ENCODE data around the gene DLX3.
A peak's percentile ranks its signal among the peaks of the same experiment; 100 is the strongest.

The DLX3 gene

DNA sequence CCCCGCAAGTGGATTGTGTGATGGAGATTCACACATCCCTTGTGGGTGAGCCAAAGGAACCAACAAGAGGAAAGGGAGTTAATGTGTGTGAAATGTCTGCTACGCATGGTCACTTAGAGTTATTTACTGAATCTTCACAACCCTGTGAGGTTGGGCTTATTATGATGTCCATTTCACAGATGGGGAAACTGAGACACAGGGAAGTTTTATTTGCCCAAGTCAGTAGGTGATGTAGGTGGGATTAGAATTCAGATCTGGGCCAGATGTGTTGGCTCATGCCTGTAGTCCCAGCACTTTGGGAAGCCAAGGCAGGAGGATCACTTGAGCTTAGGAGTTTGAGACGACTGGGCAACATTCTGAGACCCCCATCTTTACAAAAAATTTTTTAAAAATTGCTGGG lies 37.7 kb downstream of the DLX3 start:
- no peak for DNase-seq (ENCODE audit: low read depth)

DNA sequence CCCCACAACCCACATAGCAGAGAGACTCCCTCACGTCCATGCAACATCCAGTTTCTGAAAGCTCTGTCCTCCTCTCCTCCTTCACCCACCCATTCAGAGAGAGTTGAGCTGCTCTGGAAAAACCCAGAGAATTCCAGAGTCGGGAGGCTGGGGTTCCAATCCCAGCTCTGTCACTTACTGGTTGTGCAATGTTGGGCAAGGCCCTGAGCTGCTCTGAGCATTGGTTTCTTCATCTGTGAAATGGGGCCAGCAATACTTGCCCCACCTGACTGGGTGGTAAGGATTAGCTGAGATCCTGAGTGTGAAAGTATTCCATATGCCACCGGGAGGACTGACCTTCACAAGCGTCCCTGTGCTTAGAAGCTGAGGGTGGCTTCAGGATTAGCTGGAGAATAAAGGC lies 38.2 kb downstream of the DLX3 start:
- no peak for DNase-seq (ENCODE audit: low read depth)

DNA sequence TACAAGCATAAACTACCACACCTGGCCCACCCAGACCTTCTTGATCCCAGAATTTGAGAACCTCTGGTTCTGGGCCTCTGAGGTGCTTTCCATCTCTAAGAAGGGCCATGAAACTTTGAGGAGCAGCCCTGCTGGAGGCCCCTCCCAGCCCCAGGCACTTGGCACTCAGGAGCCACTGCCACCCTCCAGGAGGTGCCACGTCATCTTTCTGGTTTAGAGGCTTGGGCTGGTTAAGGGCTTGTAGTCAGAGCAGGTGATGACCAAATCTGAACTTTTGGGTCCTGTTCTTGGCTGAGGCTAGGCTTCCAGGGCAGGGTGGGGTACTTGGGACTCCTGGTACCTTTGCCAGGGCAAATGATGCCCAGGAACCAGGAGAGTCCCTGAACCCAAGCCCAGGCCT lies 39.9 kb downstream of the DLX3 start:
- DNase-seq (ENCODE audit: low read depth), result no peak

DNA sequence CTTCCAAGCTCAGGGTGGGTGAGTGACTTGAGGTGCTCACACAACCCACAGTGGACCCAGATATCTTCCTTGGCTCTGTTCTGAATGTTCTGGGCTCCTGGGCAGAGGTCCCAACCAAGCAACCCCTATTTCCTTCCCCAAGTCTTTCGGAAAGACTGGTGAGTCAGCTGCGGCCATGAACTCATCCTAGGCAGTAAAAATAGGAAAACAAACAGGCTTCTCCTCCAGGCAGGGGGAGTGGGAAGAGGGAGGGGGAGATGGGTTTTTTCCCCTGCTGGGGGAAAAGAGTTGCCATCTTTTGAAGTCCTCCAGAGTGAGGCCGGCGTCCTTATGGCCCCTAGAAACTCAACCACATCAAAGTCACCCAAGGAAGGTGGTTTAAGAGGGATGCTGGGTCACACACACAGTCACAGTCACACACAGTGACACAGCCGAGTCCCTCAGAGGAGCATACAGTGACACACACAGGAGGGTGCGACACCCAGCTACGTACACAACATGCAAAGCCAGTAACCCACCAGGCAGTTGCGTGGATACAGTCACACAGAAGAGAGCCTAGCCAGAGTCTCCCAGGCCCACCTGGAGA lies 42.0 kb downstream of the DLX3 start:
- DNase-seq (ENCODE audit: low read depth), result no peak

DNA sequence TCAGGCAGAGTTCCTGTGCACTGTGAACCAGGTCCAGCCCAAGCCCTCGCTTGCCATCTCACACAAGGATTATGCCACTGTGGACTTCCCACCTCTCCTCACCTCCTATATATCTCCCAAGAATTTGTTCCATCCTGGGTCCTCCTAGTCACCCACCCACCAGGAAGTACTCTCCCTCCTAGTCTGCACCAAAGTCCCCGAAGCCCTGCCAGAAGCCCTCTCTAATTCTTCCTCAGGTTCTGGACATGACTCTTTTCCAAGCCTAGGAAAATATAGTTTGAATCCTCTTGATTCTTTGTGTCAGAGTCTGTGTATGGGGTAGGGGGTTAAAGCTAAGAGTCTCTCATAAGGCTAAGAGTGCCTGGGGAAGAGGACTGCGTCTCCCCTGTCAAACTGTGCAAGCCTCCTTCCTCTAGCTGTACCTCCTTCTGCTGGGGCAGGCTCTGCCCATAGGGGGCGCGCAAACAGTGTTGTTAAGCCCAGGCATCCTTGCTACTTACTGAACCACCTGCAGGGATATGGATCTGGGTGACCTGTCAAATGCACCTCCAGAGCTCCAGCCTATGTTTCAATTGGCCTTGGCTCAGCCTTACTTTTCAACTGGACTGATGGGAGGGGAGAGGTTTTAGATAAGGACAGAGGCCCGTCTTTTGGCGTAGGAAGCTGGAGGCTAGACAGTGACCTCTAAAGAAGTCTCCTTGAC lies 42.7 kb downstream of the DLX3 start:
- DNase-seq (ENCODE audit: low read depth), result peak; percentile 81

DNA sequence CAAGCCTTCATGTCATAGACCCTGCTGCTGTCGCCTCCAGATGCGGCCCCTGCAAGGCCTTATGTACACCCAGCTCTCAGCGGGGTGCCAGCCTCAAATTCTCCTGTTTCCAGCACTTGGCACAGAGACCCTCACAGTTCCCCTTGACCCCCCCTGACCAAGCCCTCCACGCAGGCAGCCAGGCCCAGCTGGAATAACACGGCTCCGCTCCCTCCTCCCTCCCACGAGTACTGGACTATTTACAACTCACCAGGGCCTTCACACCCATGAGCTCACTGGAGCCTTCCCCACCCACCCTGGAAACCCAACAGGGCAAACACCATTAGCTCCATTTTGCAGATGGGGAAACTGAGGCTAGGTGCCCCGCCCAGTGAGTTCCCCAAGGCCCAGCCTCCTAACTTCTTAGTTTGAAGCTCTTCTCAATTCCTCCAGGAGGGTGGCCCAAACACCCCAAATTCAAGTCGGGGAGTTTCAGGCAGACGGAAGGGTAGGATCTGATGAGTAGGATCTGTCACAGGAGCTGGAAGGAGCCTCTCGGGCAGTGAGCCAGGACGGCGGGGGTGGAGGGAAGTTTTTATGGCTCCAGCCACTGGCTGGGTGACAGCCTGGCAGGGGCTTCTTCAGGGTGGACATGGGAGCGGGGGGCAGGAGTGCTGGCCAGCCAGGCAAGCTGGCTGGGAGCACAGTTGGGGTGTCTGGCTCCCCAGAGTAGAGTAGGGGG lies 43.5 kb downstream of the DLX3 start:
- DNase-seq (ENCODE audit: low read depth), result no peak

DNA sequence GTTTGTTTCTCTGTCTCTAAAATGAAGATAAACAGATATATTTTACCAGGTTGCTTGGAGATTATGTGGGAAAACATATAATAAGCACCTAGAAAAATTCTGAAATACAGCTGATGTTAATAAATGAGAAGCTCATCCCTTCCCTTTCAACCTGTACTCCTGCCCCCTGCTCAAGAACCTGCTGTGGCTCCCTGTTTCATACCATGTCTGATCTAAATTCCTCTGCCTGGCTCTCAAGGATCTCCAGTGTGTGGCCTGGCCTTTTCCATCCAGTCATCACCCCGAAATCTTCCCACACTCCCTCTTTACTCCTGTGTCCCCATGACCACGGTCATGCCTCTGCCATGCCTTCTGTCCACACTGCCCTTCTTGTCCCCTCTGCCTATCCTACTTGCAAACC lies 45.4 kb downstream of the DLX3 start:
- no peak for DNase-seq (ENCODE audit: low read depth)

DNA sequence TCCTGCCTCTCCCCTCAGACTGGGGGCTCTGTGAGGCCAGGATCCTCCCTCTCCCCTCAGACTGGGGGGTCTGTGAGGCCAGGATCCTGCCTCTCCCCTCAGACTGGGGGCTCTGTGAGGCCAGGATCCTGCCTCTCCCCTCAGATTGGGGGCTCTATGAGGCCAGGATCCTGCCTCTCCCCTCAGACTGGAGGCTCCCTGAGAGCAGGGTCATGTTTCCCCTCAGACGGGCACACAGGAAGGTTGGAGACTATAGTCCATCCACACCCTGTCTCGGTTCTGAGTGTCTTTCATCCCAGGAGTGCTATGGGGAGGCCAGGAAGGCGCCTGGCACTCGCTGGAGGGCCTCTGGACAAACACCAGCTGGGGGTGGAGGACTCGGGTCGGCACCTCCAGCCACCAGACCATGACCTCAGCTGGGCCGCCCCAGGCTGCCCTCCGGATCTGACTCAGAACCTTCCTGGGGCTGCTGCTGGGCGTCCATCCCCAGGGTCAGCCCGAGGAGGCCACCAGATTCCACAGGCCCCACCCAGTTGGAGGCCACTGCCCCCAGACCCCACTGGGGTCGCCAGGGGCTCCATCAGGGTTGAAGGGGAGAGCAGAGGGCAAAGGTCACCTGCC lies 48.0 kb downstream of the DLX3 start:
- no peak for DNase-seq (ENCODE audit: low read depth)

DNA sequence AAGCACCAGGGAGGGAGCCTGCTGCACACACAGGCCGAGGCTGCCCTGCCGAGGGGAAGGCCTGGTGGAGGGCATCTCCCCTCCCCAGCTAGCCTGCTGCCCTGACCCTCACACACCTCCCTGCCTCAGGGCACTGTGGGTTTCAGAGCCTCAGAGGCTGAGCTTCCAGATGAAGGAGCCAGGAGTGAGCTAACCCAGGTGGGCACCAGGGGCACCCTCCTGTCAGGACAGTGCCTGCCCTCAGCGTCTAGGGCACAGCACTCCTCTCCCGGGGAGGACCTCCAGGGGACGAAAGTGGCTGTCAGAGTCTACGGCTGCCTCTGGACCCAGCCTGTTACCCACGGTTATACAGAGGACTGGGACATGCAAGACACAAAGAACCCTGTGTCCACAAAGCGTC lies 48.8 kb downstream of the DLX3 start:
- DNase-seq (ENCODE audit: low read depth), result no peak

DNA sequence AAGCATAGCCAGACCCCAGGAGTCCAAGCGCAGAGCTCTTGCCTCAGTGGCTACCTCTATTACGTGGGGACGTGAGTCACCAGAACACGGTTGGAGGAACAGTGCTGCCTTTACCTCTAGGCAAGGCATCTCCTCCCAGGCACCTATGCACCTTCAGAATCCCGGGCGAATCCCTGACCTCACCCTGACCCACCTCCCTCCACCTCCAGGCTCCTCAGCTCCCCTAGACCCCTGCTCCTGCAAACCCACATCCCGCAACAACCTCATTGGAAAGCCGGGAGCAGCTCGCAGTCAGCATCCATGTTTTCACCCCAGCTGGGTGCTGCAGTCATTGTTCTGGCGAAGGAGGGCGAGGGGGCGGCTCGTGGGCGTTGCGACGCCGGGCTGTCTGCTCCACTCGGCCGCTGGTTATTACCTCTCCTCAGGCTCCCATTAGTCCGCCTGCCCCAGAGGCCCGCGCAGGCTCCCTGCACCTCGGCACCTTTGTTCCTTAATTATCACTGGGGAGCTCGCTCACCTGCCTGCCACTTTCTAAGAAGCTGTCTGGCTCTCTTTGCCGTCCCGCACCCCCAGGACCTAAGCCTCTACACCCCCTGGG lies 50.7 kb downstream of the DLX3 start:
- no peak for DNase-seq (ENCODE audit: low read depth)

DNA sequence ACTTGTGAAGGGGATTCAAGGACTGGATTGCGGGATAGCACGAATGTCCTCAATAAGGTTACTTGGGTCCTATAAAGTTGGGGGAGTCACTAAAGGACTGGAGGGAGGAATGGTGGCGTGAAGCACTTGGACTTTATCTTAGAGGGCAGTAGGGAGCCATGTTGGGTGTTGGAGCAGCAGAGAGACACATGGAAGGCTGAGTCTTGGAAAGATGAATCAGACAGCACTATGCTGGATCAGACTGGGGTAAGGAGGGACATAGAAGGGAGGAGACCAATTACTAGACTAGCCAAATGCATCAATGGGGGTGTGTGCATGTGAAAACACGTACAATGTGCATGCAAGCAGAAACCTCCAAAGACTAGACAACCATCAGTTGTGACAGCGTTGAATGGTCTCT lies 52.1 kb downstream of the DLX3 start:
- no peak for DNase-seq (ENCODE audit: low read depth)

DNA sequence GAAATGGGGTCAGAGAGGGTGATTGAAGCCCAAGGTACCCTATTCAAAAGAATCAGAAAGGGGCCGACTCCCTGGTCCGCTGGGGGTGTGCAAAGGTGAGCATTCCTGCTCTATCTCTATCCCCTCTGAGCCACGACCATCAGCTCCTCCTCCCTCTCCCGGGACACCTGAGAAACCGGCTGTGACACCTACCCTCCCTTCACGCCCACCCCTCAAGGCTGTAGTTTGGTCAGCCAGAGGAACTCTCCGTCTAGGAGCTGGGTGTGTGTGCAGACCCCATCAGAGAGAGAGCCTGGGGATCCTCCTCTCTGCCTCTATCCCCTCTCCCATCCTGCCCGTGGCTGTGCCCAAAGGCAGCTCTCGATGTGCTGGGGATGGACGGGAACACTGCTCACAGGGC lies 53.6 kb downstream of the DLX3 start:
- no peak for DNase-seq (ENCODE audit: low read depth)

Data from activated T-cell treated with anti-CD3 and anti-CD28 coated beads for 1 hour (primary cell).